Esophagus squamous epithelium (tissue), 5 donors: Measurements from ENCODE around the gene OTUD5. TPM values are rescaled to one million over a fixed set of nuclear protein-coding genes. Genes with fewer than 3 reads are reported as not detected.

Experiments
- DNase-seq: peaks from one replicate; lab custom pipeline; 2025; lab: John Stamatoyannopoulos, UW
- H3K27ac ChIP-seq, 4 donors: fragments of 200-600 bp; sonication (generic); one replicate each; pipeline ENCODE4 v1.5.1; 2016 to 2019; ENCODE audit warnings: mild to moderate bottlenecking in 1 of 4
- H3K27me3 ChIP-seq, 4 donors: fragments of 200-600 bp; sonication (generic); 1 replicate in 3 of 4; 2 replicates in 1 of 4; pipeline versions ENCODE4 v1.5.1 to v1.6.0; 2017 to 2021; ENCODE audit warnings: antibody characterized with exemption in 1 of 4
- H3K36me3 ChIP-seq, 3 donors: fragments of 200-600 bp; sonication (generic); one replicate each; pipeline ENCODE4 v1.5.1; 2016 to 2019
- H3K4me1 ChIP-seq, 3 donors: fragments of 200-600 bp; sonication (generic); one replicate each; pipeline ENCODE4 v1.5.1; 2017 to 2019
- H3K4me3 ChIP-seq, 4 donors: fragments of 200-600 bp; sonication (generic); 1 replicate in 3 of 4; 2 replicates in 1 of 4; pipeline ENCODE4 v1.5.1; 2016 to 2019; ENCODE audit warnings: mild to moderate bottlenecking in 2 of 4, moderate library complexity in 1 of 4
- H3K9me3 ChIP-seq, 3 donors: fragments of 200-600 bp; sonication (generic); one replicate each; pipeline ENCODE4 v1.5.1; 2016 to 2019
- POLR2A ChIP-seq, 4 donors: fragments of 450-650 bp; IDR thresholded peaks; one replicate each; pipeline ENCODE4 v1.6.1; 2017; ENCODE audit warnings: antibody characterized with exemption in 4 of 4, mild to moderate bottlenecking in 4 of 4, moderate library complexity in 3 of 4
- WGBS, 2 donors: methylation state at CpG; one replicate each; pipeline ENCODE4 v1.1.5; 2018; 5-methylcytosine and 5-hydroxymethylcytosine counted together
- intact Hi-C: fragments of 100-400 bp; cut with DNase I; formaldehyde crosslinking; loops from one replicate; pipeline ENCODE4 v1.15.0; 2022
- total RNA-seq, 4 donors: library from RNA; depleted of rRNA; stranded (reverse); fragments of >200 nt; gene quantifications; one replicate each; pipeline ENCODE4 v1.1.0, GENCODE V29; 2016
- TF ChIP-seq, protein P1 (sequence below), 6 experiments: fragments of 450-650 bp in 4 of 6; fragments of 200-600 bp in 2 of 6; sonication (generic) in 2 of 6; IDR thresholded peaks; one replicate each; pipeline ENCODE4 v1.5.1; 2016 to 2019; ENCODE audit warnings: antibody characterized with exemption in 6 of 6, mild to moderate bottlenecking in 4 of 6, moderate library complexity in 4 of 6
- donor health status: DM: yes; HTN: yes; CAD: no.

Gene OTUD5
- total RNA-seq, 4 donors from 2014 or later: 15.7 to 28.4 (median 24.3) TPM

DNA sequence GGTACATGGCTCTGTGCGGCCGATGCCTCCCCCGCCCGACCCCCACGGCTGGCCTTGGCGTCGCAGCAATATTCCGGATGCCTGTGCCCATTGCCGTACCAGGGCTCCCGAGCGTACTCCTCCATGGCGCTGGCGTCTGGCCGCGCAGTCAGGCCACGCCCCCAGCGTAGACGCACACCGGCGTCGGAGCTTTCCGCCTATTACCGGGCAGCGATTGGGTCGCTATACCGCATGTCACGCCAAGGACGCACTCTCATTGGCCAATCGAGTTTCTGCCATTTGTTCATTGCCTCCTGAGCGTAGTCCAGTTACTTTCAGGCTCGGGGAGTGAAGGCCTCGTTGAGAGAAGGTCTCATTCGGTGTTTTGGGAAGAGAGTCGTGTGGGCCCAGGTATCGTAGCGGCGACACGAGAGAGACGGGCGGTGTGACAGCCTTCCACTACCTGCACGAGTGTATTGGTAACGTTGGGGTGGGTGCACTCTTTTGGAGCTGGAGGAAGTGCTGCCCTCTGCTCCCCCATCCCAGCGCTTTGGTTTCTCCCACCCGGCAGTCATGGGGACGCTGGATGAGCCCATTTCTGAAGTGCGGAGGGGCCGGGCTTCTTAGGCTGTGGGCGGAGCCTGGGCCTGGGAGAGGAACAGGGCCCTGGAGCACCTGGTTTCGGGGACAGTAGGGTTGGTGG is 59.6 kb downstream of the OTUD5 start, which contains the start of the genes PQBP1 and TIMM17B:
Gene PQBP1 (plus strand): TSS at position 306 of the 682 bp plus-strand sequence. CDS start 580 bp downstream, outside the sequence.
Gene TIMM17B (minus strand): TSS at position 144 of the 682 bp plus-strand sequence. CDS start 19 bp downstream, at position 125.
- intact Hi-C loops: no loop called here
- TF ChIP-seq, protein P1, sequence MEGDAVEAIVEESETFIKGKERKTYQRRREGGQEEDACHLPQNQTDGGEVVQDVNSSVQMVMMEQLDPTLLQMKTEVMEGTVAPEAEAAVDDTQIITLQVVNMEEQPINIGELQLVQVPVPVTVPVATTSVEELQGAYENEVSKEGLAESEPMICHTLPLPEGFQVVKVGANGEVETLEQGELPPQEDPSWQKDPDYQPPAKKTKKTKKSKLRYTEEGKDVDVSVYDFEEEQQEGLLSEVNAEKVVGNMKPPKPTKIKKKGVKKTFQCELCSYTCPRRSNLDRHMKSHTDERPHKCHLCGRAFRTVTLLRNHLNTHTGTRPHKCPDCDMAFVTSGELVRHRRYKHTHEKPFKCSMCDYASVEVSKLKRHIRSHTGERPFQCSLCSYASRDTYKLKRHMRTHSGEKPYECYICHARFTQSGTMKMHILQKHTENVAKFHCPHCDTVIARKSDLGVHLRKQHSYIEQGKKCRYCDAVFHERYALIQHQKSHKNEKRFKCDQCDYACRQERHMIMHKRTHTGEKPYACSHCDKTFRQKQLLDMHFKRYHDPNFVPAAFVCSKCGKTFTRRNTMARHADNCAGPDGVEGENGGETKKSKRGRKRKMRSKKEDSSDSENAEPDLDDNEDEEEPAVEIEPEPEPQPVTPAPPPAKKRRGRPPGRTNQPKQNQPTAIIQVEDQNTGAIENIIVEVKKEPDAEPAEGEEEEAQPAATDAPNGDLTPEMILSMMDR (IDR thresholded peaks at IDR 0.05): no peak
- peak in 3 of 4 donors; percentile 47 to 83 (median 64) for TF ChIP-seq POLR2A (IDR thresholded peaks at IDR 0.05)
- peaks cover 0 to 50% (median 2%) of the 10 kb centered on the region in 3 donors for H3K36me3 ChIP-seq
- WGBS, 2 donors: 26% methylated on average over 14 of the region's 49 CpGs; no CpG with 5 or more reads in 1 of the 2 donors
- no peaks in the 10 kb centered on the region for H3K9me3 ChIP-seq
- H3K27ac ChIP-seq: peak within 1 kb of the TSS; percentile 90 to 97 (median 96)
- no peaks in the 10 kb centered on the region for H3K27me3 ChIP-seq
- H3K4me1 ChIP-seq: peaks cover 0 to 34% (median 16%) of the 10 kb centered on the region in 3 donors
- peak; percentile 47 for DNase-seq
- peak within 1 kb of the TSS; percentile 65 to 77 (median 70) for H3K4me3 ChIP-seq

DNA sequence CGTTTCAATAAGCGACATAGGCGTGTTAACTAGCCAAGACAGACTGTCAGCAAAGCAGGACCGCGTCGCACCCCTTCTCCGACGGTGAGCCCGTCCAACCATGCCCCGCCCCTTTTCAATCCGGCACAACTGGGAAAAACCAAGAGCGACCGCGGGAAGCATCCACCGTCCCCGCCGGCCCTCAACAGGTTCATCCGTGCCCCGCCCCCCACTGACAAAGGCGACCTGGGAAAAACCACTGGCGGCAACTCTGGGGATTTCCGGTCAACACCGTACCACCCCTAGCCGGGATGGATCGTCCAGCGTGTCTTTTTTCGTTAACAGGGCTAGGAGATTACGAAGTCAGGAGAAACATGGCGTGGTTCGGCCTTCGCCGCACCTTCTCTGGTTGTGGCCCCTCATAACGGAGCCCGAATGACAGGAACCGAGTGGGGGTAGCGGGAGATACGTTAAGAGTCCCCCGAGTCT is 60.2 kb downstream of the OTUD5 start:
- 32% methylated on average over 7 of the region's 38 CpGs; no CpG with 5 or more reads in 1 of the 2 donors for WGBS, 2 donors
- peak overlapping the region; percentile 65 to 77 (median 70) for H3K4me3 ChIP-seq
- DNase-seq: no peak
- TF ChIP-seq POLR2A (IDR thresholded peaks at IDR 0.05): no peak
- TF ChIP-seq, protein P1 (IDR thresholded peaks at IDR 0.05): no peak
- H3K27me3 ChIP-seq: no peaks in the 10 kb centered on the region
- H3K9me3 ChIP-seq: no peaks in the 10 kb centered on the region
- H3K4me1 ChIP-seq: peaks cover under 1 to 35% (median 16%) of the 10 kb centered on the region in 3 donors
- peak overlapping the region; percentile 90 to 97 (median 96) for H3K27ac ChIP-seq
- peaks cover 0 to 47% (median 0%) of the 10 kb centered on the region in 3 donors for H3K36me3 ChIP-seq
- intact Hi-C loops: no loop called here

DNA sequence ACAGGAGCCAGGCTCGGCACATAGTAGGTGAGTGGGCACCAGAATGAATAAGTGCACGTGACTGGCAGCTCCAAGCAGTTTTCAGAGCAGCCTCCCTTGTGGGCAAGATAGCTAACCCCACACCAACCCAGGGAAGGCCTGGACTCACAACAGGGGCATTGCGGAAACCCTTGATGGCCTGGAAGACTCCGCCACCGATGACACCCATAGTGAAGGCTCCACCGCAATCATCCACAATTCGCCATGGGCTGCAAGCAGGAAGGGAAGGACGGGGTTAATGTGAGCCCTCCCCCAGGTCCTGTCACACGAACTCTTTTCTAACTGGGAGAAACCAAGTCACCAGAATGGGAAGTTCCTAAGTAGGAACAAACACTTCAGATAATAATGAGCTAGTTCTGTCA is 60.8 kb downstream of the OTUD5 start:
- Histone ChIP-seq H3K9me3 (no peaks in the 10 kb centered on the region), H3K27me3 (no peaks in the 10 kb centered on the region), H3K27ac (peak overlapping the region; percentile 90 to 97 (median 96)), H3K4me1 (peaks cover 4 to 40% (median 16%) of the 10 kb centered on the region in 3 donors), H3K36me3 (peaks cover 0 to 41% (median 0%) of the 10 kb centered on the region in 3 donors), H3K4me3 (peak overlapping the region; percentile 65 to 77 (median 70))
- 53% methylated on average over 8 of the region's 9 CpGs; no CpG with 5 or more reads in 1 of the 2 donors for WGBS, 2 donors
- intact Hi-C loops: no loop called here
- TF ChIP-seq POLR2A (IDR thresholded peaks at IDR 0.05): no peak
- TF ChIP-seq, protein P1 (IDR thresholded peaks at IDR 0.05): no peak
- DNase-seq: no peak

DNA sequence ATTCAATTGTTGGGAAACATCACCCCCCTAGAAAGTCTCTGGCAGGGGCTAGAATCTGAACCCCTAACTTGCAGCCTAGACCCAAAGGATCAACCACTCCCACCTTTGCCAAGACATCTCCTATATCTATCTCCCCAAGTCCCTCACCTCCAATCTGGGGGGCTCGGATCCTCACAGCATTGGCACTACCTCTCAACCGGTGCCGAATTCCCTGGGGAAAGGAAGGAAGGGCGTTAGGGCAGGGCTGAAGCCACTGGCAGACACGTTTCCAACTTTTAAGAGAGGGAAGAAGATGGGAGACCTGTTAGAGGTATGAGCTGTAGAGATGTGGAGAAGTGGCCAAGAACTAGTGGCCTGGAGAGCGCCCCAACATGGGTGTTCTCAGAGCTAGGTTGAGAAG is 62.5 kb downstream of the OTUD5 start:
- H3K27ac ChIP-seq: no peak overlapping the region
- TF ChIP-seq POLR2A (IDR thresholded peaks at IDR 0.05): no peak
- TF ChIP-seq, protein P1 (IDR thresholded peaks at IDR 0.05): no peak
- peaks cover 0 to 29% (median 0%) of the 10 kb centered on the region in 3 donors for H3K36me3 ChIP-seq
- 82% methylated on average over 3 of the region's 6 CpGs; no CpG with 5 or more reads in 1 of the 2 donors for WGBS, 2 donors
- no peaks in the 10 kb centered on the region for H3K9me3 ChIP-seq
- H3K27me3 ChIP-seq: no peaks in the 10 kb centered on the region
- H3K4me3 ChIP-seq: no peak overlapping the region
- no peak for DNase-seq
- peaks cover 4 to 49% (median 16%) of the 10 kb centered on the region in 3 donors for H3K4me1 ChIP-seq
- intact Hi-C loops: no loop called here
